Measurements from ENCODE around the gene PCNX1.

DNA sequence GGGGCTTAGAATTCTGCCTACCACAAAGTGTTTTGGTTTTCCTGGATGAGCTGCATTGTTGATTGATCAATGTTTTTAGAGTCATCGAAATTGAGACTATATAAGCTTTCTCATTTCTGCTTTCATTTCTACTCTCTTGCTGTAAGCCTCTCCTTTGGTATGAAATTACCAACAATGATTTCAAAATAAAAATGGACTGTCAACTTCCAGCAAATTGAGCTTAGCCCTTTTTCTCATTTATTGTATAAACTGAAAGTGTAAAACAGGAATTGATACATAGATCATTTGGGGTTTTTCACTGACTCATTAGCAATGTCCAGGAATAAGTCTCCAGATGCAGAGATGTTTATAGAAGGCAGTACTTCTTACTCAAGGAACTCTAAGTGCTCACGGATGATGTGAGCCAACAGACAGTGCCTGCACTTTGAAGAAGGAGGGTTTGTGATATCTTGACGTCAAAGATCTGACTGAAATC is 20.0 kb upstream of the PCNX1 start:
- TF ChIP-seq, protein P1, sequence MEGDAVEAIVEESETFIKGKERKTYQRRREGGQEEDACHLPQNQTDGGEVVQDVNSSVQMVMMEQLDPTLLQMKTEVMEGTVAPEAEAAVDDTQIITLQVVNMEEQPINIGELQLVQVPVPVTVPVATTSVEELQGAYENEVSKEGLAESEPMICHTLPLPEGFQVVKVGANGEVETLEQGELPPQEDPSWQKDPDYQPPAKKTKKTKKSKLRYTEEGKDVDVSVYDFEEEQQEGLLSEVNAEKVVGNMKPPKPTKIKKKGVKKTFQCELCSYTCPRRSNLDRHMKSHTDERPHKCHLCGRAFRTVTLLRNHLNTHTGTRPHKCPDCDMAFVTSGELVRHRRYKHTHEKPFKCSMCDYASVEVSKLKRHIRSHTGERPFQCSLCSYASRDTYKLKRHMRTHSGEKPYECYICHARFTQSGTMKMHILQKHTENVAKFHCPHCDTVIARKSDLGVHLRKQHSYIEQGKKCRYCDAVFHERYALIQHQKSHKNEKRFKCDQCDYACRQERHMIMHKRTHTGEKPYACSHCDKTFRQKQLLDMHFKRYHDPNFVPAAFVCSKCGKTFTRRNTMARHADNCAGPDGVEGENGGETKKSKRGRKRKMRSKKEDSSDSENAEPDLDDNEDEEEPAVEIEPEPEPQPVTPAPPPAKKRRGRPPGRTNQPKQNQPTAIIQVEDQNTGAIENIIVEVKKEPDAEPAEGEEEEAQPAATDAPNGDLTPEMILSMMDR (IDR thresholded peaks at IDR 0.05): no peak
- TF ChIP-seq POLR2AphosphoS5 (IDR thresholded peaks at IDR 0.05) (no peak), EP300 (IDR thresholded peaks at IDR 0.05) (no peak), POLR2A (IDR thresholded peaks at IDR 0.05) (peak in 1 of 4 donors; percentile 17)
